ENCODE data around the gene FIBCD1.

FIBCD1 gene

DNA sequence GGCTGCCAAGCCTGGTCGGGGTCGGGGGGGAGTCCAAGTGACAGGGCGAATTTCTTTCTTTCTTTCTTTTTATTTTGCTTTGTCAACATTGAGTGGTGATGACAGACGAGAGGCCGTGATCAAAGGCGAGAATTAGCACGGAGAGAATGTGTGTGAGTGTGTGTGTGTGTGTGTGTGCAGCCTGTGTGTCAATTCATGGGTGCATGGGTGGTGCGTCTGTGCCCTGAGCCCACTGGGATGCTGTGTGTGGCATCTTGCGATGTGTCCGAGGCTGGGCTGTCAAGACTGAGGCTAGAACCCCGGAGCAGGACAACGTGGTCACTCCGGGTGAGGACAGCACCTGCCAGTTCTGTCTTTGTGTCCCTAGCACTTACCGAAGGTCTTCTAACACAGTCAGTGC is 4.7 kb upstream of the FIBCD1 start:
- DNase-seq (ENCODE audit: extremely low read depth, insufficient read length): no peak
- peaks cover 4% of the 10 kb centered on the region for H3K27me3 ChIP-seq (replicated peaks; ENCODE audit: control insufficient read depth, insufficient read depth, low read length)
- H3K4me3 ChIP-seq (replicated peaks; ENCODE audit: low read depth, low read length): no peak overlapping the region
- H3K36me3 ChIP-seq (ENCODE audit: control insufficient read depth, insufficient read depth, low read length): no peaks in the 10 kb centered on the region
- TF ChIP-seq, protein P1, sequence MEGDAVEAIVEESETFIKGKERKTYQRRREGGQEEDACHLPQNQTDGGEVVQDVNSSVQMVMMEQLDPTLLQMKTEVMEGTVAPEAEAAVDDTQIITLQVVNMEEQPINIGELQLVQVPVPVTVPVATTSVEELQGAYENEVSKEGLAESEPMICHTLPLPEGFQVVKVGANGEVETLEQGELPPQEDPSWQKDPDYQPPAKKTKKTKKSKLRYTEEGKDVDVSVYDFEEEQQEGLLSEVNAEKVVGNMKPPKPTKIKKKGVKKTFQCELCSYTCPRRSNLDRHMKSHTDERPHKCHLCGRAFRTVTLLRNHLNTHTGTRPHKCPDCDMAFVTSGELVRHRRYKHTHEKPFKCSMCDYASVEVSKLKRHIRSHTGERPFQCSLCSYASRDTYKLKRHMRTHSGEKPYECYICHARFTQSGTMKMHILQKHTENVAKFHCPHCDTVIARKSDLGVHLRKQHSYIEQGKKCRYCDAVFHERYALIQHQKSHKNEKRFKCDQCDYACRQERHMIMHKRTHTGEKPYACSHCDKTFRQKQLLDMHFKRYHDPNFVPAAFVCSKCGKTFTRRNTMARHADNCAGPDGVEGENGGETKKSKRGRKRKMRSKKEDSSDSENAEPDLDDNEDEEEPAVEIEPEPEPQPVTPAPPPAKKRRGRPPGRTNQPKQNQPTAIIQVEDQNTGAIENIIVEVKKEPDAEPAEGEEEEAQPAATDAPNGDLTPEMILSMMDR (IDR thresholded peaks at IDR 0.05; ENCODE audit: insufficient read depth, low read length, poor library complexity, severe bottlenecking): no peak

DNA sequence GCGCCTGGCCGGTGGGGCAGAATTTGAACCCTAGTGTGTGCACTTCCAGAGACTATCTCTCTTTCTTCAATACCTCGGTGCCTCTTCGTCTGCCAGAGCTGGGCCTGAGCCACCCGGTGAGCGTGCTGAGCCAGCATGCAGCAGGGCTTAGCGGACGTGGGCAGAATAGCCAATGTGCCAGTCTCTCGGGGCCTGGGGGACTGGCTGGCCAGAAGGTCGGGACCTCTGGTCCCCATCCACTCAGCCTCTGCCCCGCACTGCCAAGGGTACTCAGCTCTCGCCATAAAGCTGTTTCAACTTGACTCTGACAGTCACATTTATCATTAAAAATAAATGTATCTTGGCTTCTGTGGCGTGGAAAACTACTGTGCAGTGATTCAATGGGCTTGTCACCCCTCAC is 4.2 kb upstream of the FIBCD1 start:
- Histone ChIP-seq H3K27me3 (replicated peaks; ENCODE audit: control insufficient read depth, insufficient read depth, low read length) (peaks cover 4% of the 10 kb centered on the region), H3K4me3 (replicated peaks; ENCODE audit: low read depth, low read length) (no peak overlapping the region), H3K36me3 (ENCODE audit: control insufficient read depth, insufficient read depth, low read length) (no peaks in the 10 kb centered on the region)
- no peak for DNase-seq (ENCODE audit: extremely low read depth, insufficient read length)
- TF ChIP-seq, protein P1 (IDR thresholded peaks at IDR 0.05; ENCODE audit: insufficient read depth, low read length, poor library complexity, severe bottlenecking): no peak

DNA sequence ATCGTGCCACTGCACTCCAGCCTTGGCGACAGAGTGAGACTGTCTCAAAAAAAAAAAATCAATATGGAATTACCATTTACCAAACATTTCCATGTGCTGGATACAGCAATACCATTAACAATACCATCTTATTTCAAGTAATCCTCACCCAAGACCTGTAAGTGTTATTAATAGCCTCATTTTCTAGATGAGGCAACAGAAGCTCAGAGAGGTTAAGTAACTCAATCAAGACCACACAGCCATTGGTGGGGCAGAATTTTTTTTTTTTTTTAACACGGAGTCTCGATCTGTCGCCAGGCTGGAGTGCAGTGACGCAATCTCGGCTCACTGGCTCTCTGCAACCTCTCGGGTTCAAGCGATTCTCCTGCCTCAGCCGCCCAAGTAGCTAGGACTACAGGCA is 3.6 kb upstream of the FIBCD1 start:
- TF ChIP-seq, protein P1 (IDR thresholded peaks at IDR 0.05; ENCODE audit: insufficient read depth, low read length, poor library complexity, severe bottlenecking): no peak
- no peak for DNase-seq (ENCODE audit: extremely low read depth, insufficient read length)
- peaks cover 7% of the 10 kb centered on the region for H3K27me3 ChIP-seq (replicated peaks; ENCODE audit: control insufficient read depth, insufficient read depth, low read length)

DNA sequence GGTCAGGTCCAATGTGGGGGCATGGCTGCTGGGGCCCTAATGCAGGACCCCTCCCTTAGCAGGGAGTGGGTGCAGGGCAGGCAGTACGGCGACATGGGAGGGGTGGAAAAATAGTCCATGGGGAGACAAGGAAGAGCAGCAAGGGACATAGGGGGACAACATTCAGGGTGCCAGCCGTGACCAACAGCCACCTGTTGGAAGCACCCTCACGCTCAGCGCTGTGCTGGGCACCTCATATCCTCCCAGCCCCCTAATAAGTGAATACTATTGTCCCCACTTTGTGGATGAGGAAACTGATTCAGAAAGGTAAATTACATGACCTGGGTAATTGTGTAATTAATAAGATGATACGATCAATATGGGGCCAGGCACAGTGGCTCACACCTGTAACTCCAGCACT is 3.0 kb upstream of the FIBCD1 start:
- no peak for DNase-seq (ENCODE audit: extremely low read depth, insufficient read length)

More for the DNA sequence above, 3.6 kb upstream of the FIBCD1 start:
- H3K4me3 ChIP-seq (replicated peaks; ENCODE audit: low read depth, low read length): no peak overlapping the region
- no peaks in the 10 kb centered on the region for H3K36me3 ChIP-seq (ENCODE audit: control insufficient read depth, insufficient read depth, low read length)

DNA sequence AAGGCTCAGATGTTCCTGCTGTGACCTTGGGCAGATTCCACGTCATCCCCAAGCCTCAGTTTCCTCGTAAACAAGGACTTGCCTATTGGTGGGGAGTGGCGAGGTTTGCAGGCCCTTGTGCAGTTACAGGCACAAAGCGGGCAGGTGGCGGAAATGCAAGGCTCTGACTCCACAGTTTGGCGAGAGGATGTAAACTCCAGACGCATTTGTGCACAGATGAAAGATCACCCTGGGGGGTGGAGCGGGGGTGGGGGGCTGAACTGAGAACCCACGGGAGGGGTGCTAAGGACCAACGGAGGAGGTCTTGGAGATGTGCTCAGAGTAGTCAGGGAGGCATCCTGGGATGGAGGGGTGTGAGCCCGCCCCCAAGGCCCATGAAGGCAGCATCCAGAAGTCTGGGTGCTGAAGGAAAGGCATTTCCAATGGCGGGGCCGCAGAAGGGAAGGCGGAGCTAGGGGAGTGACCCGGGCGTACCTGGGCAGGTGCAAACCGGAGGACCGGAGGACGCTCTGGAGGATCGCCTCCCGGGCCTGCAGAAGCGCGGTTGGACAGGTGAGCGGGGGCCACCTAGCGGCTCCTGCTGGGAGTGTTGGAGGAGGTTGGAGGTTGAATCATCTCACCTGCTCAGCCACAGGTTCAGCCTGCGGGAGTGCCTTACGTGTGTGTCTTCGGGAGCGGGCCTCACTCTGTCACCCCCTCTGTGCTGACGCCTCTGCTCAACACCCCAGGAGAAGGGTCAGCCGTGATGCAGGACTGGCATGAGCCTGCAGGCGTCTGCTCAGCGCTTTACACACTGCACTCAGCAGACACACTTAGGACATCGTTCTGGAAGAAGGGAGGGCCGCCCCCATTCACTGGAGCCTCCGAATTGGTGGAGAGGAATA is 1.9 kb upstream of the FIBCD1 start:
- no peaks in the 10 kb centered on the region for H3K36me3 ChIP-seq (ENCODE audit: control insufficient read depth, insufficient read depth, low read length)
- TF ChIP-seq, protein P1 (IDR thresholded peaks at IDR 0.05; ENCODE audit: insufficient read depth, low read length, poor library complexity, severe bottlenecking): peak; percentile 97
- peak; percentile 60 for DNase-seq (ENCODE audit: extremely low read depth, insufficient read length)
- peaks cover 11% of the 10 kb centered on the region for H3K27me3 ChIP-seq (replicated peaks; ENCODE audit: control insufficient read depth, insufficient read depth, low read length)
- no peak overlapping the region for H3K4me3 ChIP-seq (replicated peaks; ENCODE audit: low read depth, low read length)

More for the DNA sequence above, 3.0 kb upstream of the FIBCD1 start:
- no peaks in the 10 kb centered on the region for H3K36me3 ChIP-seq (ENCODE audit: control insufficient read depth, insufficient read depth, low read length)
- TF ChIP-seq, protein P1 (IDR thresholded peaks at IDR 0.05; ENCODE audit: insufficient read depth, low read length, poor library complexity, severe bottlenecking): no peak
- no peak overlapping the region for H3K4me3 ChIP-seq (replicated peaks; ENCODE audit: low read depth, low read length)
- H3K27me3 ChIP-seq (replicated peaks; ENCODE audit: control insufficient read depth, insufficient read depth, low read length): peaks cover 10% of the 10 kb centered on the region

All from GM06990 (cell line).